ENCODE measurements around the gene GNAQ.

GNAQ gene

GRCh38 chr9:78000221-78000620, 31.4 kb downstream of the GNAQ start:
- FAIRE-seq: no peak

GRCh38 chr9:77999231-77999631, 32.4 kb downstream of the GNAQ start:
- no peak for FAIRE-seq

GRCh38 chr9:77997611-77998284, 33.9 kb downstream of the GNAQ start:
- FAIRE-seq: no peak

GRCh38 chr9:77996696-77997095, 34.9 kb downstream of the GNAQ start:
- no peak for FAIRE-seq

GRCh38 chr9:77991191-77991590, 40.4 kb downstream of the GNAQ start:
- FAIRE-seq: no peak

- FAIRE-seq: no peak
Observed at GRCh38 chr9:77989909-77990308, 41.7 kb downstream of the GNAQ start.

GRCh38 chr9:77989458-77989857, 42.2 kb downstream of the GNAQ start:
- no peak for FAIRE-seq

GRCh38 chr9:77988630-77989029, 43.0 kb downstream of the GNAQ start:
- no peak for FAIRE-seq

- no peak for FAIRE-seq
Observed at GRCh38 chr9:77987880-77988525, 43.6 kb downstream of the GNAQ start.

- no peak for FAIRE-seq
Observed at GRCh38 chr9:77987081-77987656, 44.4 kb downstream of the GNAQ start.

GRCh38 chr9:77985996-77986395, 45.6 kb downstream of the GNAQ start:
- no peak for FAIRE-seq

GRCh38 chr9:77983320-77983662, 48.3 kb downstream of the GNAQ start:
- no peak for FAIRE-seq

- FAIRE-seq: no peak
Observed at GRCh38 chr9:77982581-77983319, 48.9 kb downstream of the GNAQ start.

- no peak for FAIRE-seq
Observed at GRCh38 chr9:77981907-77982306, 49.7 kb downstream of the GNAQ start.

- FAIRE-seq: no peak
Observed at GRCh38 chr9:77981332-77981731, 50.3 kb downstream of the GNAQ start.

GRCh38 chr9:77980622-77981021, 51.0 kb downstream of the GNAQ start:
- FAIRE-seq: no peak

- FAIRE-seq: no peak
Observed at GRCh38 chr9:77978086-77978781, 53.4 kb downstream of the GNAQ start.

- FAIRE-seq: no peak
Observed at GRCh38 chr9:77977210-77977611, 54.4 kb downstream of the GNAQ start.

GRCh38 chr9:77975806-77976205, 55.8 kb downstream of the GNAQ start:
- no peak for FAIRE-seq

GRCh38 chr9:77975036-77975435, 56.6 kb downstream of the GNAQ start:
- FAIRE-seq: no peak

- FAIRE-seq: no peak
Observed at GRCh38 chr9:77974434-77974833, 57.2 kb downstream of the GNAQ start.

GRCh38 chr9:77969083-77969482, 62.5 kb downstream of the GNAQ start:
- FAIRE-seq: no peak

- no peak for FAIRE-seq
Observed at GRCh38 chr9:77968506-77968905, 63.1 kb downstream of the GNAQ start.
